ENCODE data around the gene CDH1.

DNA sequence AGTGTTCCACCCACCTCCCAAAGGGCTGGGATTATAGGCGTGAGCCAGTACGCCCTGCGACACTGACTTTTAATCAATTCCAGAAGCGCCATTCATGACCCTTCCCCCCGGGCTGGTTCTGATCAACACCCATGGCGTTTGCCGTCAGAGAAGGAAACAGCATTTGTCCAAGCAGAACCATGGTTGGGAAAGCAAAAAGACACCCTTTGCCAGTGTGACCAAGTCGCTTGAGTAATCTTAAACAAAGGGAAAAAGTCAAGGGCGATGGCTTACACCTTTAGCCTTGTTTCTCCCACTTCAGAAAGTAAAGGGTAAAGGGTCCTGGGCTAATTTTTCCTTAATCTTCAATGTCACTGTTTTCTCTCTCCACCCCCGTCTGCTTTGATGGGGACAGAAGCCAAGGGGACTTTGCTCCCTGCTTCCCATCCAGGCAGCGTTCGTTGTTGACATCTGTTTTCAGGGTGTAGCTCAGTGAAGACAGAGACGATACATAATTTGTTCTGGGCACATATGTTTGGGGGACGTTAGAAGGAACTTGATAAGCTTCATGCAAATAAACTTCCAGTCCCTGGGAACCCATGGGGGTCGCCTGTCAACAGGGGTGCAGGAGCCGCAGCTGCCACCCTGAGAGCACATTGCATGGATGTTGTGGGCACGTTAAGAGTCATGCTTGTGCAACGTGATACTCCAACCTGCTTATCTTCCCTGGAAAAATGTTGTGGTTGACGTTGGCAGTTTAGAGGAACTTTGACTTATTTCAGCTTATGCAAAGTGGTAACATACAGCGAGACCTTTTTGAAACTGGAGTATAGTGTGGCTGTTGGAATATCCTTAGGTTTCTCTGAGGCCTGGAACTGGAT is 55.6 kb downstream of the CDH1 start:
- TF ChIP-seq, protein P1, sequence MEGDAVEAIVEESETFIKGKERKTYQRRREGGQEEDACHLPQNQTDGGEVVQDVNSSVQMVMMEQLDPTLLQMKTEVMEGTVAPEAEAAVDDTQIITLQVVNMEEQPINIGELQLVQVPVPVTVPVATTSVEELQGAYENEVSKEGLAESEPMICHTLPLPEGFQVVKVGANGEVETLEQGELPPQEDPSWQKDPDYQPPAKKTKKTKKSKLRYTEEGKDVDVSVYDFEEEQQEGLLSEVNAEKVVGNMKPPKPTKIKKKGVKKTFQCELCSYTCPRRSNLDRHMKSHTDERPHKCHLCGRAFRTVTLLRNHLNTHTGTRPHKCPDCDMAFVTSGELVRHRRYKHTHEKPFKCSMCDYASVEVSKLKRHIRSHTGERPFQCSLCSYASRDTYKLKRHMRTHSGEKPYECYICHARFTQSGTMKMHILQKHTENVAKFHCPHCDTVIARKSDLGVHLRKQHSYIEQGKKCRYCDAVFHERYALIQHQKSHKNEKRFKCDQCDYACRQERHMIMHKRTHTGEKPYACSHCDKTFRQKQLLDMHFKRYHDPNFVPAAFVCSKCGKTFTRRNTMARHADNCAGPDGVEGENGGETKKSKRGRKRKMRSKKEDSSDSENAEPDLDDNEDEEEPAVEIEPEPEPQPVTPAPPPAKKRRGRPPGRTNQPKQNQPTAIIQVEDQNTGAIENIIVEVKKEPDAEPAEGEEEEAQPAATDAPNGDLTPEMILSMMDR (IDR thresholded peaks at IDR 0.05) = no peak
- TF ChIP-seq POLR2A (IDR thresholded peaks at IDR 0.05) (no peak), EP300 (IDR thresholded peaks at IDR 0.05) (no peak), POLR2AphosphoS5 (IDR thresholded peaks at IDR 0.05) (no peak)
